Mesendoderm (in vitro differentiated cells): ENCODE results near the gene CHST4. TPM values are rescaled to one million over a fixed set of nuclear protein-coding genes. Genes with fewer than 3 reads are reported as not detected.

Source experiments
- DNase-seq: peaks from one replicate; pipeline ENCODE4 v3.0.0; 2013
- H2AK5ac ChIP-seq: 2 replicates; pipeline ENCODE4 v1.6.1; 2013; ENCODE audit warnings: low read length, inconsistent platforms
- H2BK120ac ChIP-seq: 2 replicates; pipeline ENCODE4 v1.6.1; 2013; ENCODE audit warnings: low read depth, mild to moderate bottlenecking, low read length, moderate library complexity, mixed read lengths
- H2BK15ac ChIP-seq: replicated peaks from 2 replicates; pipeline ENCODE4 v1.6.1; 2013; ENCODE audit warnings: low read depth, mild to moderate bottlenecking, moderate library complexity
- H2BK5ac ChIP-seq: 2 replicates; pipeline ENCODE4 v1.6.1; 2013; ENCODE audit warnings: low read length, inconsistent platforms
- H3K18ac ChIP-seq: 2 replicates; pipeline ENCODE4 v1.6.1; 2013; ENCODE audit warnings: mild to moderate bottlenecking, low read length, mixed read lengths
- H3K23ac ChIP-seq: one replicate; pipeline ENCODE4 v1.6.1; 2013; ENCODE audit warnings: low read length
- H3K27ac ChIP-seq: 2 replicates; pipeline ENCODE4 v1.5.1; 2013; ENCODE audit warnings: low read depth, mild to moderate bottlenecking, inconsistent platforms, low read length, moderate library complexity
- H3K27me3 ChIP-seq: 2 replicates; pipeline ENCODE4 v1.6.1; 2013; ENCODE audit warnings: low read length, control low read depth, mild to moderate bottlenecking, inconsistent platforms; ENCODE audit not compliant: insufficient read depth, poor library complexity
- H3K36me3 ChIP-seq: 2 replicates; pipeline ENCODE4 v1.6.1; 2013; ENCODE audit warnings: low read length, inconsistent platforms; ENCODE audit not compliant: control insufficient read depth, insufficient read depth
- H3K4ac ChIP-seq: one replicate; pipeline ENCODE4 v1.6.1; 2013; ENCODE audit warnings: low read depth, mild to moderate bottlenecking, low read length, moderate library complexity
- H3K4me1 ChIP-seq: 2 replicates; pipeline ENCODE4 v1.6.1; 2013; ENCODE audit warnings: low read depth, low read length, inconsistent platforms; ENCODE audit not compliant: control insufficient read depth
- H3K4me2 ChIP-seq: 2 replicates; pipeline ENCODE4 v1.6.1; 2013; ENCODE audit warnings: low read length
- H3K4me3 ChIP-seq: 2 replicates; pipeline ENCODE4 v1.5.1; 2013; ENCODE audit warnings: mild to moderate bottlenecking, low read length
- H3K56ac ChIP-seq: one replicate; pipeline ENCODE4 v1.6.1; 2013; ENCODE audit warnings: low read length
- H3K79me1 ChIP-seq: 2 replicates; pipeline ENCODE4 v1.6.1; 2013; ENCODE audit warnings: low read length, inconsistent platforms
- H3K79me2 ChIP-seq: 2 replicates; pipeline ENCODE4 v1.6.1; 2013; ENCODE audit warnings: mild to moderate bottlenecking, low read length; ENCODE audit not compliant: control insufficient read depth, insufficient read depth
- H3K9ac ChIP-seq: 2 replicates; pipeline ENCODE4 v1.6.1; 2013; ENCODE audit warnings: low read length, inconsistent platforms
- H4K5ac ChIP-seq: one replicate; pipeline ENCODE4 v1.6.1; 2013; ENCODE audit warnings: low read length
- H4K8ac ChIP-seq: one replicate; pipeline ENCODE4 v1.6.1; 2013; ENCODE audit warnings: low read depth, mild to moderate bottlenecking, control low read depth, low read length, moderate library complexity
- WGBS: extraction: QIAGEN DNeasy Blood & Tissue Kit; methylation state at CpG from one replicate; pipeline ENCODE4 v1.1.7; 2013; ENCODE audit warnings: low lambda C conversion rate, missing lambda C conversion rate; ENCODE audit not compliant: insufficient coverage; ENCODE audit errors: extremely low coverage; 5-methylcytosine and 5-hydroxymethylcytosine counted together
- small RNA-seq: library from polyadenylated mRNA; stranded (forward); fragments of <200 nt; extraction: miRNeasy Mini kit (QIAGEN cat#:217004); gene quantifications from one replicate; pipeline ENCODE3, GENCODE V24; 2013; ENCODE audit not compliant: insufficient read depth

Gene CHST4

GRCh38 chr16:71584543-71585317 is 58.5 kb downstream of the CHST4 start:
- DNase-seq = no peak
- H3K79me1 ChIP-seq = no peaks in the 10 kb centered on the region
- H3K79me2 ChIP-seq = no peaks in the 10 kb centered on the region
- H2BK5ac ChIP-seq = no peak overlapping the region
- H3K23ac ChIP-seq = no peak overlapping the region
- H3K27ac ChIP-seq = no peak overlapping the region
- no peak overlapping the region for H3K56ac ChIP-seq
- H3K9ac ChIP-seq = no peak overlapping the region
- no peak overlapping the region for H2BK15ac ChIP-seq
- no peaks in the 10 kb centered on the region for H3K27me3 ChIP-seq
- H3K36me3 ChIP-seq = no peaks in the 10 kb centered on the region
- 100% methylated on average over 1 of the region's 3 CpGs for WGBS
- H3K4me1 ChIP-seq = no peaks in the 10 kb centered on the region
- no peak overlapping the region for H3K4ac ChIP-seq
- H4K5ac ChIP-seq = no peak overlapping the region
- no peak overlapping the region for H3K4me2 ChIP-seq
- H2BK120ac ChIP-seq = no peak overlapping the region
- H4K8ac ChIP-seq = no peak overlapping the region
- H3K18ac ChIP-seq = no peak overlapping the region
- no peak overlapping the region for H2AK5ac ChIP-seq
- H3K4me3 ChIP-seq = no peak overlapping the region

- H4K8ac ChIP-seq = no peak overlapping the region
- no peak overlapping the region for H2BK120ac ChIP-seq
- no peaks in the 10 kb centered on the region for H3K36me3 ChIP-seq
- no peak overlapping the region for H3K9ac ChIP-seq
- H3K23ac ChIP-seq = no peak overlapping the region
- H3K4me3 ChIP-seq = no peak overlapping the region
- H2BK15ac ChIP-seq = no peak overlapping the region
- H4K5ac ChIP-seq = no peak overlapping the region
- H3K56ac ChIP-seq = no peak overlapping the region
- H3K79me2 ChIP-seq = no peaks in the 10 kb centered on the region
- H2AK5ac ChIP-seq = no peak overlapping the region
- WGBS = no CpG with 5 or more reads among the region's 4 CpGs
- H3K4me1 ChIP-seq = no peaks in the 10 kb centered on the region
- H3K27ac ChIP-seq = no peak overlapping the region
- H3K4me2 ChIP-seq = no peak overlapping the region
- no peaks in the 10 kb centered on the region for H3K79me1 ChIP-seq
- no peak overlapping the region for H3K4ac ChIP-seq
- H3K27me3 ChIP-seq = no peaks in the 10 kb centered on the region
- no peak overlapping the region for H2BK5ac ChIP-seq
- no peak overlapping the region for H3K18ac ChIP-seq
- DNase-seq = no peak
These were observed 59.1 kb downstream of the CHST4 start for GRCh38 chr16:71585318-71585703.

Small RNA genes within 50 kb of the gene (small RNA-seq; reads per million reads assigned to genes)
- not detected for gene RNU6-1061P
